Measurements from ENCODE around the gene ILK.

DNA sequence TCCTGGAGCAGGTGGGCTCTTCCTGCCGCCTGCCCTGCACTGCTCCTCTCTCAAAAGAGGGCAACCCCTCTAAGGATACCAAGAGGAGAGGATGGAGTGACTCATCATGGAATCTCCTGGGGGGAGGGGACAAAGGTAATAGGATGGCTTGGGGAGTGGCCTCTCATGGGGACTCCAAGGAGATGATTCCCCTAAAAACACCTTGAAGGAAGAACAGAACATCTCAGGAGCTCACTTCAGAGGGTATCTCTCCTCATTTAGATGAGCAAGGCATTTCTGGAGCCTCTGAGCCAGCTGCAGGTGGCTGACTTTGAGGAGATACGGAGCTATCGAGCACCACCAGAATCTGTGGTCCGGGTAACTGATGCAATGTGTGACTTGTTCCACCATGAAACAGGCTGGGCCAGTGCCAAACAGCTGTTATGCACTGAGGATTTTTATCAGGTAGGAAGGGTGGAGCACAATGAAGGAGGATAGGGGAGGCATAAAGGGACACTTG, 40.4 kb upstream of the ILK start:
- TF ChIP-seq, protein P1, sequence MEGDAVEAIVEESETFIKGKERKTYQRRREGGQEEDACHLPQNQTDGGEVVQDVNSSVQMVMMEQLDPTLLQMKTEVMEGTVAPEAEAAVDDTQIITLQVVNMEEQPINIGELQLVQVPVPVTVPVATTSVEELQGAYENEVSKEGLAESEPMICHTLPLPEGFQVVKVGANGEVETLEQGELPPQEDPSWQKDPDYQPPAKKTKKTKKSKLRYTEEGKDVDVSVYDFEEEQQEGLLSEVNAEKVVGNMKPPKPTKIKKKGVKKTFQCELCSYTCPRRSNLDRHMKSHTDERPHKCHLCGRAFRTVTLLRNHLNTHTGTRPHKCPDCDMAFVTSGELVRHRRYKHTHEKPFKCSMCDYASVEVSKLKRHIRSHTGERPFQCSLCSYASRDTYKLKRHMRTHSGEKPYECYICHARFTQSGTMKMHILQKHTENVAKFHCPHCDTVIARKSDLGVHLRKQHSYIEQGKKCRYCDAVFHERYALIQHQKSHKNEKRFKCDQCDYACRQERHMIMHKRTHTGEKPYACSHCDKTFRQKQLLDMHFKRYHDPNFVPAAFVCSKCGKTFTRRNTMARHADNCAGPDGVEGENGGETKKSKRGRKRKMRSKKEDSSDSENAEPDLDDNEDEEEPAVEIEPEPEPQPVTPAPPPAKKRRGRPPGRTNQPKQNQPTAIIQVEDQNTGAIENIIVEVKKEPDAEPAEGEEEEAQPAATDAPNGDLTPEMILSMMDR (conservative IDR thresholded peaks at IDR 0.05 in 1 of 2, IDR thresholded peaks at IDR 0.05 in 1 of 2; ENCODE audit: low read depth in 1 of 2, low read length in 2 of 2): no peak
- TF ChIP-seq EZH2 (IDR thresholded peaks at IDR 0.05; ENCODE audit: low read length, missing control alignments): no peak
